Spleen (tissue), 7 donors: ENCODE data around the gene LSM14A.

Experiments
- CTCF ChIP-seq, 11 experiments: fragments of 200-600 bp in 7 of 11; fragments of 450-650 bp in 4 of 11; sonication (generic) in 4 of 11; IDR thresholded peaks in 8 of 11; conservative IDR thresholded peaks in 3 of 11; 1 replicate in 7 of 11; 2 replicates in 4 of 11; pipeline versions ENCODE4 v1.4.0 to v1.8.0; 2016 to 2021; ENCODE audit warnings: antibody characterized with exemption in 11 of 11, inconsistent platforms in 4 of 11, mild to moderate bottlenecking in 1 of 11
- POLR2AphosphoS5 ChIP-seq, 3 donors: sonication (generic); formaldehyde crosslinking; IDR thresholded peaks; one replicate each; pipeline ENCODE4 v1.5.1; 2017; ENCODE audit warnings: antibody characterized with exemption in 3 of 3
- donor health status: DM: no; HTN: no; CAD: no; lungs with moderate emphysema.
- donor health status: DM: no; HTN: no; CAD: no.
- donor health status: DM: no; HTN: no; CAD: no.

GRCh38 chr19:34181111-34181864 is 9.0 kb downstream of the LSM14A start:
- no peak for TF ChIP-seq POLR2AphosphoS5 (IDR thresholded peaks at IDR 0.05)
- TF ChIP-seq CTCF (IDR thresholded peaks at IDR 0.05 in 8 of 11, conservative IDR thresholded peaks at IDR 0.05 in 3 of 11), result no peak
